HepG2 (cell line): ENCODE data around the gene TRA2B. TPM values are rescaled to one million over a fixed set of nuclear protein-coding genes. Genes with fewer than 3 reads are reported as not detected.

Experiments
- AGO2 ChIP-seq: fragments of 200-400 bp; formaldehyde crosslinking; optimal IDR thresholded peaks from 2 replicates; pipeline ENCODE3; 2017; ENCODE audit warnings: mild to moderate bottlenecking, low read depth, low read length, moderate library complexity
- ESRRA ChIP-seq: sonication (generic); formaldehyde crosslinking; IDR thresholded peaks from 2 replicates; pipeline ENCODE4 v1.5.1; 2020; ENCODE audit warnings: mild to moderate bottlenecking, low read depth, missing genetic modification reagents
- FOSL2 ChIP-seq: sonication (generic); formaldehyde crosslinking; IDR thresholded peaks from 2 replicates; pipeline ENCODE4 v1.4.0; 2020; ENCODE audit warnings: missing genetic modification reagents
- GABPB1 ChIP-seq: IDR thresholded peaks from 2 replicates; pipeline ENCODE4 v1.6.1; 2016; ENCODE audit warnings: mild to moderate bottlenecking, missing genetic modification reagents, moderate library complexity, missing compliant biosample characterization
- KDM6A ChIP-seq: IDR thresholded peaks from 2 replicates; pipeline ENCODE4 v1.6.1; 2016; ENCODE audit warnings: low read depth
- KLF15 ChIP-seq: sonication (generic); formaldehyde crosslinking; IDR thresholded peaks from 2 replicates; pipeline ENCODE4 v1.8.1; 2023; ENCODE audit warnings: borderline replicate concordance, mild to moderate bottlenecking, inconsistent platforms, missing genetic modification reagents, mixed read lengths
- MBNL3 ChIP-seq: fragments of 250-450 bp; sonication (Bioruptor Pico); conservative IDR thresholded peaks from 2 replicates; pipeline ENCODE4 v1.8.0; 2022; ENCODE audit warnings: mild to moderate bottlenecking, inconsistent platforms
- NFE2L2 ChIP-seq: fragments of 150-350 bp; IDR thresholded peaks from 2 replicates; pipeline ENCODE4 v1.6.1; 2014; ENCODE audit warnings: low read length
- PHB2 ChIP-seq: fragments of 450-650 bp; IDR thresholded peaks from 2 replicates; pipeline ENCODE4 v1.6.1; 2018; ENCODE audit not compliant: partially characterized antibody
- RBM39 ChIP-seq: fragments of 200-400 bp; formaldehyde crosslinking; IDR thresholded peaks from one replicate; pipeline ENCODE4 v1.6.1; 2018; ENCODE audit warnings: antibody characterized with exemption, mild to moderate bottlenecking, low read depth, low read length; ENCODE audit not compliant: poor library complexity, severe bottlenecking
- TOE1 ChIP-seq: sonication (generic); formaldehyde crosslinking; IDR thresholded peaks from 2 replicates; pipeline ENCODE4 v1.4.0; 2020; ENCODE audit warnings: mild to moderate bottlenecking, missing genetic modification reagents
- ZMAT3 ChIP-seq: sonication (generic); formaldehyde crosslinking; conservative IDR thresholded peaks from 2 replicates; pipeline ENCODE4 v1.7.0; 2021; ENCODE audit warnings: missing genetic modification reagents
- ZNF207 ChIP-seq: fragments of 450-650 bp; IDR thresholded peaks from 2 replicates; pipeline ENCODE4 v1.6.1; 2016; ENCODE audit warnings: antibody characterized with exemption, borderline replicate concordance
- ZNF256 ChIP-seq: sonication (generic); formaldehyde crosslinking; conservative IDR thresholded peaks from 2 replicates; pipeline ENCODE4 v1.4.0; 2020; ENCODE audit warnings: missing genetic modification reagents
- ZNF292 ChIP-seq: sonication (generic); formaldehyde crosslinking; IDR thresholded peaks from 2 replicates; pipeline ENCODE4 v1.8.1; 2022; ENCODE audit warnings: mild to moderate bottlenecking, low read depth, missing genetic modification reagents, borderline replicate concordance
- ZNF3 ChIP-seq: IDR thresholded peaks from 2 replicates; pipeline ENCODE4 v1.7.0; 2017; ENCODE audit warnings: inconsistent platforms
- ZNF317 ChIP-seq: sonication (generic); formaldehyde crosslinking; IDR thresholded peaks from 2 replicates; pipeline ENCODE4 v1.5.0; 2020; ENCODE audit warnings: mild to moderate bottlenecking, missing genetic modification reagents
- ZNF615 ChIP-seq: sonication (generic); formaldehyde crosslinking; IDR thresholded peaks from 2 replicates; pipeline ENCODE4 v1.5.0; 2020; ENCODE audit warnings: mild to moderate bottlenecking, missing genetic modification reagents, borderline replicate concordance
- ZNF713 ChIP-seq: sonication (generic); formaldehyde crosslinking; IDR thresholded peaks from 2 replicates; pipeline ENCODE4 v1.4.0; 2020; ENCODE audit warnings: mild to moderate bottlenecking, missing genetic modification reagents
- polyA plus RNA-seq, 8 experiments: library from polyadenylated mRNA; depleted of rRNA in 3 of 8; stranded (reverse) in 7 of 8; unstranded in 1 of 8; fragments of >200 nt; fragmentation: Illumina TruSeq in 4 of 8; extraction: Trizol in 4 of 8; gene quantifications; 2 replicates each; pipeline versions ENCODE4 v1.2.1 to v1.2.3, GENCODE V29; 2011 to 2016; ENCODE audit warnings: low read depth in 4 of 8, missing spikeins in 1 of 8, mixed read lengths in 1 of 8; ENCODE audit not compliant: insufficient read depth in 1 of 8
- total RNA-seq, 5 experiments: library from RNA; depleted of rRNA; stranded (reverse); fragments of >200 nt; fragmentation: Illumina TruSeq; extraction: Trizol; gene quantifications; 2 replicates each; pipeline ENCODE4 v1.2.3, GENCODE V29; 2016; ENCODE audit warnings: low read depth in 1 of 5
- TF ChIP-seq, protein P1 (sequence below), 2 experiments: sonication (generic) in 1 of 2; formaldehyde crosslinking in 1 of 2; IDR thresholded peaks; 2 replicates each; pipeline versions ENCODE4 v1.4.0 to v1.6.1; 2018 to 2020; ENCODE audit warnings: missing genetic modification reagents in 2 of 2, borderline replicate concordance in 1 of 2, low read depth in 1 of 2, mild to moderate bottlenecking in 1 of 2, missing biosample characterization in 1 of 2
- TF ChIP-seq, protein P2 (sequence below): sonication (generic); formaldehyde crosslinking; conservative IDR thresholded peaks from 2 replicates; pipeline ENCODE4 v1.8.0; 2022; ENCODE audit warnings: low read depth, missing genetic modification reagents
- TF ChIP-seq, protein P3 (sequence below), 2 experiments: sonication (generic) in 1 of 2; formaldehyde crosslinking in 1 of 2; IDR thresholded peaks; 2 replicates each; pipeline versions ENCODE4 v1.5.1 to v1.6.1; 2011 to 2020; ENCODE audit warnings: borderline replicate concordance in 1 of 2, low read depth in 1 of 2, low read length in 1 of 2, mild to moderate bottlenecking in 1 of 2, missing genetic modification reagents in 1 of 2, moderate library complexity in 1 of 2
- TF ChIP-seq, protein P4 (sequence below): sonication (generic); formaldehyde crosslinking; IDR thresholded peaks from 2 replicates; pipeline ENCODE4 v1.8.1; 2023; ENCODE audit warnings: missing genetic modification reagents, mild to moderate bottlenecking, borderline replicate concordance
- TF ChIP-seq, protein P5 (sequence below): sonication (generic); formaldehyde crosslinking; IDR thresholded peaks from 2 replicates; pipeline ENCODE4 v1.8.1; 2023; ENCODE audit warnings: mild to moderate bottlenecking, inconsistent platforms, moderate library complexity, missing genetic modification reagents, borderline replicate concordance

Gene TRA2B
- total and polyA plus RNA-seq, 2 of the 13 experiments (the other 11 are each of a cell fraction or from before 2014, with no cell fraction given), result 105 to 241 TPM

DNA sequence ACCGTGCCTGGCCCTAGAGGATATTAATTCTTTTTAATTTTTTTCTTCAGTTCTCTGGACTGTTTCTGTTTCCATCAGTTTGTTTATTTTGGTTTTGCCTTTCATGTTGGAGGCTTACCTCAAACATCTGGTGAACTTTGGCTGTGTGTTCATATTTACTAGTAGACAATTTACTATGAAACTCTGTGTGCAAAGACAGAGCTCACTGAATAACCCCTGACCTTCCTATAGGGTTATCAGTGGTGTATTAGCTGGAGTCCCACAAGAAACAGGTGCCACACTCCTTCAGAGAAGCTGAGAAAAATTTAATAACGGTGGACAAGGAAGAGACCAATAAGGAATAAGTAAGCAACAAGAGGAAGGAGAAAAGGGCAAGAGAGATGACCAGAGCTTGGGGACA lies 28.8 kb upstream of the TRA2B start (continued):
- TF ChIP-seq, protein P1, sequence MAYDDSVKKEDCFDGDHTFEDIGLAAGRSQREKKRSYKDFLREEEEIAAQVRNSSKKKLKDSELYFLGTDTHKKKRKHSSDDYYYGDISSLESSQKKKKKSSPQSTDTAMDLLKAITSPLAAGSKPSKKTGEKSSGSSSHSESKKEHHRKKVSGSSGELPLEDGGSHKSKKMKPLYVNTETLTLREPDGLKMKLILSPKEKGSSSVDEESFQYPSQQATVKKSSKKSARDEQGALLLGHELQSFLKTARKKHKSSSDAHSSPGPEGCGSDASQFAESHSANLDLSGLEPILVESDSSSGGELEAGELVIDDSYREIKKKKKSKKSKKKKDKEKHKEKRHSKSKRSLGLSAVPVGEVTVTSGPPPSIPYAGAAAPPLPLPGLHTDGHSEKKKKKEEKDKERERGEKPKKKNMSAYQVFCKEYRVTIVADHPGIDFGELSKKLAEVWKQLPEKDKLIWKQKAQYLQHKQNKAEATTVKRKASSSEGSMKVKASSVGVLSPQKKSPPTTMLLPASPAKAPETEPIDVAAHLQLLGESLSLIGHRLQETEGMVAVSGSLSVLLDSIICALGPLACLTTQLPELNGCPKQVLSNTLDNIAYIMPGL (CRISPR knock-in tag; IDR thresholded peaks at IDR 0.05; ENCODE audit: borderline replicate concordance in 1 of 2, low read depth in 1 of 2), result no peak
- TF ChIP-seq FOSL2 (CRISPR knock-in tag) (peak; percentile 46), ZNF292 (no peak; the same call in 1 of the 2 replicates), KDM6A (CRISPR knock-in tag) (peak; percentile 84), RBM39 (no peak), ZMAT3 (no peak), NFE2L2 (no peak), ZNF256 (CRISPR knock-in tag) (no peak), MBNL3 (CRISPR knock-in tag) (no peak), KLF15 (no peak), ZNF3 (CRISPR knock-in tag) (no peak), ZNF713 (CRISPR knock-in tag) (no peak), AGO2 (no peak), ZNF615 (CRISPR knock-in tag) (peak; percentile 49; the same call in 1 of the 2 replicates), ESRRA (CRISPR knock-in tag) (peak; percentile 83), ZNF207 (no peak), PHB2 (no peak), GABPB1 (CRISPR knock-in tag) (no peak), TOE1 (CRISPR knock-in tag) (no peak), ZNF317 (CRISPR knock-in tag) (peak; percentile 69; the same call in 1 of the 2 replicates)
- TF ChIP-seq, protein P2, sequence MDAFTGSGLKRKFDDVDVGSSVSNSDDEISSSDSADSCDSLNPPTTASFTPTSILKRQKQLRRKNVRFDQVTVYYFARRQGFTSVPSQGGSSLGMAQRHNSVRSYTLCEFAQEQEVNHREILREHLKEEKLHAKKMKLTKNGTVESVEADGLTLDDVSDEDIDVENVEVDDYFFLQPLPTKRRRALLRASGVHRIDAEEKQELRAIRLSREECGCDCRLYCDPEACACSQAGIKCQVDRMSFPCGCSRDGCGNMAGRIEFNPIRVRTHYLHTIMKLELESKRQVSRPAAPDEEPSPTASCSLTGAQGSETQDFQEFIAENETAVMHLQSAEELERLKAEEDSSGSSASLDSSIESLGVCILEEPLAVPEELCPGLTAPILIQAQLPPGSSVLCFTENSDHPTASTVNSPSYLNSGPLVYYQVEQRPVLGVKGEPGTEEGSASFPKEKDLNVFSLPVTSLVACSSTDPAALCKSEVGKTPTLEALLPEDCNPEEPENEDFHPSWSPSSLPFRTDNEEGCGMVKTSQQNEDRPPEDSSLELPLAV (CRISPR knock-in tag), result no peak
- TF ChIP-seq, protein P3, sequence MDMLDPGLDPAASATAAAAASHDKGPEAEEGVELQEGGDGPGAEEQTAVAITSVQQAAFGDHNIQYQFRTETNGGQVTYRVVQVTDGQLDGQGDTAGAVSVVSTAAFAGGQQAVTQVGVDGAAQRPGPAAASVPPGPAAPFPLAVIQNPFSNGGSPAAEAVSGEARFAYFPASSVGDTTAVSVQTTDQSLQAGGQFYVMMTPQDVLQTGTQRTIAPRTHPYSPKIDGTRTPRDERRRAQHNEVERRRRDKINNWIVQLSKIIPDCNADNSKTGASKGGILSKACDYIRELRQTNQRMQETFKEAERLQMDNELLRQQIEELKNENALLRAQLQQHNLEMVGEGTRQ (IDR thresholded peaks at IDR 0.05; ENCODE audit: low read depth, low read length), result no peak
- TF ChIP-seq, protein P3 (CRISPR knock-in tag; IDR thresholded peaks at IDR 0.05; ENCODE audit: borderline replicate concordance), result no peak
- TF ChIP-seq, protein P4, sequence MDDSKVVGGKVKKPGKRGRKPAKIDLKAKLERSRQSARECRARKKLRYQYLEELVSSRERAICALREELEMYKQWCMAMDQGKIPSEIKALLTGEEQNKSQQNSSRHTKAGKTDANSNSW (CRISPR knock-in tag), result no peak
- TF ChIP-seq, protein P5, sequence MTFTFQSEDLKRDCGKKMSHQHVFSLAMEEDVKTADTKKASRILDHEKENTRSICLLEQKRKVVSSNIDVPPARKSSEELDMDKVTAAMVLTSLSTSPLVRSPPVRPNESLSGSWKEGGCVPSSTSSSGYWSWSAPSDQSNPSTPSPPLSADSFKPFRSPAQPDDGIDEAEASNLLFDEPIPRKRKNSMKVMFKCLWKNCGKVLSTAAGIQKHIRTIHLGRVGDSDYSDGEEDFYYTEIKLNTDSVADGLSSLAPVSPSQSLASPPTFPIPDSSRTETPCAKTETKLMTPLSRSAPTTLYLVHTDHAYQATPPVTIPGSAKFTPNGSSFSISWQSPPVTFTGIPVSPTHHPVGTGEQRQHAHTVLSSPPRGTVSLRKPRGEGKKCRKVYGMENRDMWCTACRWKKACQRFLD, result no peak
